ENCODE measurements around the gene CYTH1.
"Not testable (repeated sequence)": the region's sequence is repeated elsewhere in the genome, so short reads cannot be mapped to it uniquely, and the experiment has no call there.

Gene CYTH1

GRCh38 chr17:78789663-78790181, 7.6 kb upstream of the CYTH1 start:
- in situ Hi-C loops (cut with MboI; ENCODE audit: low sequenced_read_pairs), result no loop called here

- in situ Hi-C loops (cut with MboI; ENCODE audit: low sequenced_read_pairs), result no loop called here
These were observed 7.1 kb upstream of the CYTH1 start for GRCh38 chr17:78789149-78789662.

GRCh38 chr17:78788451-78788850, 6.4 kb upstream of the CYTH1 start:
- in situ Hi-C loops (cut with MboI; ENCODE audit: low sequenced_read_pairs), result no loop called here

GRCh38 chr17:78787444-78787843, 5.4 kb upstream of the CYTH1 start:
- in situ Hi-C loops (cut with MboI; ENCODE audit: low sequenced_read_pairs), result no loop called here

- in situ Hi-C loops (cut with MboI; ENCODE audit: low sequenced_read_pairs), result no loop called here
These were observed 3.6 kb upstream of the CYTH1 start for GRCh38 chr17:78785663-78786057.

GRCh38 chr17:78785011-78785662, 3.1 kb upstream of the CYTH1 start:
- in situ Hi-C loops (cut with MboI; ENCODE audit: low sequenced_read_pairs), result no loop called here

GRCh38 chr17:78784352-78784751, 2.3 kb upstream of the CYTH1 start:
- in situ Hi-C loops (cut with MboI; ENCODE audit: low sequenced_read_pairs), result no loop called here

GRCh38 chr17:78783711-78784324, 1.7 kb upstream of the CYTH1 start:
- in situ Hi-C loops (cut with MboI; ENCODE audit: low sequenced_read_pairs), result no loop called here

- in situ Hi-C loops (cut with MboI; ENCODE audit: low sequenced_read_pairs), result no loop called here
These were observed 775 bp downstream of the CYTH1 start for GRCh38 chr17:78781104-78781892.

- in situ Hi-C loops (cut with MboI; ENCODE audit: low sequenced_read_pairs), result no loop called here
These were observed 1.7 kb downstream of the CYTH1 start for GRCh38 chr17:78780335-78780734.

- in situ Hi-C loops (cut with MboI; ENCODE audit: low sequenced_read_pairs), result no loop called here
These were observed 2.2 kb downstream of the CYTH1 start for GRCh38 chr17:78779850-78780249.

GRCh38 chr17:78779286-78779651, 2.8 kb downstream of the CYTH1 start:
- in situ Hi-C loops (cut with MboI; ENCODE audit: low sequenced_read_pairs), result not testable (repeated sequence)

- in situ Hi-C loops (cut with MboI; ENCODE audit: low sequenced_read_pairs), result no loop called here
These were observed 4.2 kb downstream of the CYTH1 start for GRCh38 chr17:78777881-78778280.

GRCh38 chr17:78774956-78775571, 7.0 kb downstream of the CYTH1 start:
- in situ Hi-C loops (cut with MboI; ENCODE audit: low sequenced_read_pairs), result no loop called here

- in situ Hi-C loops (cut with MboI; ENCODE audit: low sequenced_read_pairs), result no loop called here
These were observed 7.6 kb downstream of the CYTH1 start for GRCh38 chr17:78774453-78774852.

- in situ Hi-C loops (cut with MboI; ENCODE audit: low sequenced_read_pairs), result no loop called here
These were observed 10.2 kb downstream of the CYTH1 start for GRCh38 chr17:78771758-78772382.

GRCh38 chr17:78769196-78769773, 12.8 kb downstream of the CYTH1 start:
- in situ Hi-C loops (cut with MboI; ENCODE audit: low sequenced_read_pairs), result no loop called here

- in situ Hi-C loops (cut with MboI; ENCODE audit: low sequenced_read_pairs), result no loop called here
These were observed 14.3 kb downstream of the CYTH1 start for GRCh38 chr17:78767806-78768205.

GRCh38 chr17:78766743-78767294, 15.3 kb downstream of the CYTH1 start:
- in situ Hi-C loops (cut with MboI; ENCODE audit: low sequenced_read_pairs), result no loop called here

- in situ Hi-C loops (cut with MboI; ENCODE audit: low sequenced_read_pairs), result no loop called here
These were observed 15.8 kb downstream of the CYTH1 start for GRCh38 chr17:78766225-78766624.
